Subcutaneous adipose tissue (tissue), 4 donors: Measurements from ENCODE around the gene DGCR6. TPM values are rescaled to one million over a fixed set of nuclear protein-coding genes. Genes with fewer than 3 reads are reported as not detected.

Source experiments
- CTCF ChIP-seq: fragments of 450-650 bp; IDR thresholded peaks from one replicate; pipeline ENCODE4 v1.5.1; 2016; ENCODE audit warnings: low read depth, mild to moderate bottlenecking, control low read depth, antibody characterized with exemption, moderate library complexity
- total RNA-seq, 4 donors: library from RNA; depleted of rRNA; stranded (reverse); fragments of >200 nt; gene quantifications; one replicate each; pipeline ENCODE4 v1.1.0, GENCODE V29; 2016

DGCR6 gene
- total RNA-seq, 4 donors from 2014 or later: 2.0 to 11.5 (median 7.6) TPM

- TF ChIP-seq CTCF: no peak
These were observed 49.0 kb downstream of the DGCR6 start for GRCh38 chr22:18954990-18955571.

- no peak for TF ChIP-seq CTCF
These were observed 49.6 kb downstream of the DGCR6 start for GRCh38 chr22:18955696-18956095.

Other genes starting within 250 kb of the DGCR6 start
- gene PRODH, start 30.0 kb downstream of the DGCR6 start, total RNA-seq: 100 to 1,000 TPM in 1 of 4 donors, 10 to 100 TPM in 2, 1 to 10 TPM in 1; 2.2 to 106 (median 16.4) TPM
- 10 to 100 TPM; 22.3 to 47.1 (median 30.5) TPM for gene DGCR2, start 216.1 kb downstream of the DGCR6 start, total RNA-seq
- gene TSSK2, start 225.0 kb downstream of the DGCR6 start, total RNA-seq: not detected
- 10 to 100 TPM in 3 of 4 donors, 1 to 10 TPM in 1; 7.8 to 17.7 (median 11.8) TPM for gene ESS2, start 238.3 kb downstream of the DGCR6 start, total RNA-seq
- gene GSC2, start 244.0 kb downstream of the DGCR6 start, total RNA-seq: not detected